ENCODE data around the gene SESN1.

The SESN1 gene

DNA sequence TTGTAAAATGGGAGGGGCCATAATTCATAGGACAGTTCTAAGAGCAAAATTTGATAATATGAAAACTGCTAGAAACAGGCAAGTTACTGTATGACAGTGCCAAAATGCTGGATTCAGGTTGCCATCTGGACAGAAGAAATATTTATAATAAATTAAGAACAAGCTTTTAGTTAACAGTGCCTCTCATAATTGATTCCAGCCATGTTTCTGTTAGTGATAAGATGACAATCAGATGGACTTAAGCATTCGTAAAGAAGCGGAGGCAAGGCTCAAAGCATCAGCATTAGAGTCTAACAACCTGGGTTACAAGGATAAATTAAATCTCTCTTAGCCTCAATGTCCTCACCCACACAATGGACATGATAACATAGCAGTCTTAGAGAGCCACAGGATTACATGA, 61.0 kb downstream of the SESN1 start:
- POLR2A ChIA-PET, result no interaction called here

DNA sequence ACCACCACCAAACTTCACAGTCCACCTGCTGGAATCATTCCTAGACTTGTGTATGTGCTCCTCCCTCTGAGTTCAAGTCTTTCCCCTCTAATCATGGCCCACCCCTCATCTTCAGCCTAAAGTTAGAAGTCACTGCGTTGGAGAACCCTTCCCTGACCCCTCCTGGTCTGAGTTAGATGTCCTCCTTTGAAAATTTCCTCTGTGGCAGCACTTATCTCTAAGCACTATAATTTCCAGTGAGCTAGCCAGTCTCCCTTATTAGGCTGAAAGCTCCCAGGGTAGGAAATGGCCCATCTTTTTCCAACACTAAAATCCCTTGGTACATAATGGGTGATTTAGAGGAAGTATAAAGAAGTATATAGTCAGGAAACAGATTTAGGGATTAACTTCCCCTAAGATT, 63.2 kb downstream of the SESN1 start:
- CTCF ChIA-PET, result no interaction called here
- TF ChIP-seq, protein P1, sequence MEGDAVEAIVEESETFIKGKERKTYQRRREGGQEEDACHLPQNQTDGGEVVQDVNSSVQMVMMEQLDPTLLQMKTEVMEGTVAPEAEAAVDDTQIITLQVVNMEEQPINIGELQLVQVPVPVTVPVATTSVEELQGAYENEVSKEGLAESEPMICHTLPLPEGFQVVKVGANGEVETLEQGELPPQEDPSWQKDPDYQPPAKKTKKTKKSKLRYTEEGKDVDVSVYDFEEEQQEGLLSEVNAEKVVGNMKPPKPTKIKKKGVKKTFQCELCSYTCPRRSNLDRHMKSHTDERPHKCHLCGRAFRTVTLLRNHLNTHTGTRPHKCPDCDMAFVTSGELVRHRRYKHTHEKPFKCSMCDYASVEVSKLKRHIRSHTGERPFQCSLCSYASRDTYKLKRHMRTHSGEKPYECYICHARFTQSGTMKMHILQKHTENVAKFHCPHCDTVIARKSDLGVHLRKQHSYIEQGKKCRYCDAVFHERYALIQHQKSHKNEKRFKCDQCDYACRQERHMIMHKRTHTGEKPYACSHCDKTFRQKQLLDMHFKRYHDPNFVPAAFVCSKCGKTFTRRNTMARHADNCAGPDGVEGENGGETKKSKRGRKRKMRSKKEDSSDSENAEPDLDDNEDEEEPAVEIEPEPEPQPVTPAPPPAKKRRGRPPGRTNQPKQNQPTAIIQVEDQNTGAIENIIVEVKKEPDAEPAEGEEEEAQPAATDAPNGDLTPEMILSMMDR (IDR thresholded peaks at IDR 0.05; ENCODE audit: insufficient read depth, low read length, missing control alignments), result no peak
- no peak overlapping the region for H3K4me3 ChIP-seq (ENCODE audit: low read depth, low read length)
- POLR2A ChIA-PET, result no interaction called here
- no peak for DNase-seq (ENCODE audit: low read depth, low spot score)

More for the DNA sequence above, 61.0 kb downstream of the SESN1 start:
- CTCF ChIA-PET, result interaction anchor here (1.3 kb wide), 1 partner anchor 8 kb away, joined by 4 read pairs; no protein-coding TSS in a partner anchor
- TF ChIP-seq, protein P1 (IDR thresholded peaks at IDR 0.05; ENCODE audit: insufficient read depth, low read length, missing control alignments), result no peak
- no peak overlapping the region for H3K4me3 ChIP-seq (ENCODE audit: low read depth, low read length)
- DNase-seq (ENCODE audit: low read depth, low spot score), result no peak

DNA sequence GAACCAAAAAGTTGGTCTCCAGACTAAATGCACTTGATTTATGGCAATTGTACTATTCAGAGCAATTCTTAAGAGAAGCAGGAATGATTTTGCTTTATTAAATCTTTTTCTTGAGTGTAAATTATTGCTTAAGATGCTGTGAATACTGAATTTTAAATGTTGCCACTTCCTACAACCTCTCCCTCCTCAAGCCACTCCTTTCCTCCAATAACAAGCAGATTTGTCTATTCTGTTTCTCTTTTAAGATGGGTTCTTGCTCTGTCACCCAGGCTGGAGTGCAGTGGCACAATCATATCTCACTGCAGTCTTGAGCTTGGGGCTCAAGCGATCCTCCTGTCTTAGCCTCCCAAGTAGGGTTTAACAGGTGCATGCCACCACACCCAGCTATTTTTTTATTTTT, 65.3 kb downstream of the SESN1 start:
- H3K4me3 ChIP-seq (ENCODE audit: low read depth, low read length), result no peak overlapping the region
- POLR2A ChIA-PET, result no interaction called here
- TF ChIP-seq, protein P1 (IDR thresholded peaks at IDR 0.05; ENCODE audit: insufficient read depth, low read length, missing control alignments), result no peak
- no peak for DNase-seq (ENCODE audit: low read depth, low spot score)
- CTCF ChIA-PET, result interaction anchor here (1.1 kb wide), 1 partner anchor 136 kb away, joined by 4 read pairs; no protein-coding TSS in a partner anchor

DNA sequence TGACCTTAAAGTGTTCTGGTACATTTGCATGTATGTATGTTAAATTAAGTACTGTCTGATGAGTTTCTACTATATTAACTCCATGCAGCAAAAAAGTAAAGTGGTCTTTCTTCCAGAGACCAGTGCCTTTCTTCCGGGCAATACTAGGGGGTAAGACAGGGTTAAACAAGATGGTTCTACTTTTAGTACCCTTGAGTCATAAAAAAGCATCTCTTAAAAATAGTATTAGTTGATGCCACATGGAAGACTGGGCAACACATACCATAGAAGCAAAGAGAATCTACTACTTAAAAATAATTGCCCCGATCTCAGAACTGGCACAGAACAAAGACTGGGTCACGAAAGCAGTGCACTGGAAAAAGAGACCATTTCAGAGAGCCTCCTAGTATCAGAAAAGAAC, 66.2 kb downstream of the SESN1 start:
- ChIA-PET POLR2A (no interaction called here), CTCF (interaction anchor here (1.1 kb wide), 1 partner anchor 136 kb away, joined by 4 read pairs; no protein-coding TSS in a partner anchor)
- no peak for DNase-seq (ENCODE audit: low read depth, low spot score)
- no peak overlapping the region for H3K4me3 ChIP-seq (ENCODE audit: low read depth, low read length)
- TF ChIP-seq, protein P1 (IDR thresholded peaks at IDR 0.05; ENCODE audit: insufficient read depth, low read length, missing control alignments), result no peak

DNA sequence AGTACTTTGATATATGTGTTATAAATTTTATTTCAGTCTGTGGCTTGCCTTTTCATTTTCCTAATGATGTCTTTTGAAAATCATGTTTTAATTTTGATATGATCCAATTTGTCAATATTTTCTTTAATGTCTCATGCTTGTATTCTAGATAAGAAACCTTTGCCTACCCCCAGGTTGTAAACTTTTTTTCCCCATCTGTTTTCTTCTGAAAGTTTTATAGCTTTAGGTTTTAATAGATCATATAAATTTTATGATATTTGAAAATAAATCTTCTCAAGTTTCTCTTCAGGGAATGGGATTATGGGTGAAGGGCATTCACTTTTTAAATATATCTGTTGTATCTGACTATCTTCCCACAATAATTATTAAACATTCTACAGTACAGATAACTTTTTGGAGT, 66.7 kb downstream of the SESN1 start:
- TF ChIP-seq, protein P1 (IDR thresholded peaks at IDR 0.05; ENCODE audit: insufficient read depth, low read length, missing control alignments), result no peak
- ChIA-PET POLR2A (no interaction called here), CTCF (no interaction called here)
- no peak overlapping the region for H3K4me3 ChIP-seq (ENCODE audit: low read depth, low read length)
- no peak for DNase-seq (ENCODE audit: low read depth, low spot score)

DNA sequence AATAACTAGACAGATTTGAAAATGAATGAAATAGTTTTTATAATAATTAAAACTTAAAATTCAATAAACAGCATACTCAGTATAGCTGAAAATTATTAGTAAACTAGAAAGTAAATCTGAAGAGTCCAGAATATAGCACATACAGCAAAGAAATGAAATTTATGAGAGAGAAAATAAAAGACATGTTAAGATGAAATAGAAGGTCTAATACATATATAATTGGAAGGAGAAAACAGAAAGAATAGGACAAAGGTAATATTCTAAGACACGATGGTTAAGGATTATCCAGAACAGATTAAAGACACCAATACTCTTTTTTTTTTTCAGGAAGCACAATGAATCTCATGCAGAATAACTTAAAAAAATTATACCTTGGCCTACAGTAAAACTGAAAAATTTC, 69.0 kb downstream of the SESN1 start:
- TF ChIP-seq, protein P1 (IDR thresholded peaks at IDR 0.05; ENCODE audit: insufficient read depth, low read length, missing control alignments), result no peak
- DNase-seq (ENCODE audit: low read depth, low spot score), result no peak
- POLR2A ChIA-PET, result no interaction called here
- CTCF ChIA-PET, result interaction anchor here (1.0 kb wide), 1 partner anchor 8 kb away, joined by 4 read pairs; no protein-coding TSS in a partner anchor
- no peak overlapping the region for H3K4me3 ChIP-seq (ENCODE audit: low read depth, low read length)
